ENCODE measurements around the gene FURIN.
"Not testable (repeated sequence)": the region's sequence is repeated elsewhere in the genome, so short reads cannot be mapped to it uniquely, and the experiment has no call there.

The FURIN gene

GRCh38 chr15:90907051-90907660 lies 38.8 kb downstream of the FURIN start:
- POLR2A ChIA-PET = no interaction called here
- DNase-seq (ENCODE audit: extremely low spot score) = no peak
- CTCF ChIA-PET = interaction anchor here (0.9 to 10.8 kb wide), 3 partner anchors 14 to 49 kb away, joined by 3 to 211 read pairs (median 3); partner anchors contain the start of genes HDDC3 and UNC45A
- TF ChIP-seq, protein P1, sequence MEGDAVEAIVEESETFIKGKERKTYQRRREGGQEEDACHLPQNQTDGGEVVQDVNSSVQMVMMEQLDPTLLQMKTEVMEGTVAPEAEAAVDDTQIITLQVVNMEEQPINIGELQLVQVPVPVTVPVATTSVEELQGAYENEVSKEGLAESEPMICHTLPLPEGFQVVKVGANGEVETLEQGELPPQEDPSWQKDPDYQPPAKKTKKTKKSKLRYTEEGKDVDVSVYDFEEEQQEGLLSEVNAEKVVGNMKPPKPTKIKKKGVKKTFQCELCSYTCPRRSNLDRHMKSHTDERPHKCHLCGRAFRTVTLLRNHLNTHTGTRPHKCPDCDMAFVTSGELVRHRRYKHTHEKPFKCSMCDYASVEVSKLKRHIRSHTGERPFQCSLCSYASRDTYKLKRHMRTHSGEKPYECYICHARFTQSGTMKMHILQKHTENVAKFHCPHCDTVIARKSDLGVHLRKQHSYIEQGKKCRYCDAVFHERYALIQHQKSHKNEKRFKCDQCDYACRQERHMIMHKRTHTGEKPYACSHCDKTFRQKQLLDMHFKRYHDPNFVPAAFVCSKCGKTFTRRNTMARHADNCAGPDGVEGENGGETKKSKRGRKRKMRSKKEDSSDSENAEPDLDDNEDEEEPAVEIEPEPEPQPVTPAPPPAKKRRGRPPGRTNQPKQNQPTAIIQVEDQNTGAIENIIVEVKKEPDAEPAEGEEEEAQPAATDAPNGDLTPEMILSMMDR (IDR thresholded peaks at IDR 0.05; ENCODE audit: control extremely low read depth, extremely low read depth, low read depth, missing control alignments) = no peak

GRCh38 chr15:90907838-90908507 lies 39.6 kb downstream of the FURIN start:
- DNase-seq (ENCODE audit: extremely low spot score) = no peak
- TF ChIP-seq, protein P1 (IDR thresholded peaks at IDR 0.05; ENCODE audit: control extremely low read depth, extremely low read depth, low read depth, missing control alignments) = no peak
- ChIA-PET CTCF (interaction anchor here (1.0 to 10.8 kb wide), 3 partner anchors 25 to 49 kb away, joined by 3 to 211 read pairs (median 3); partner anchors contain the start of genes HDDC3 and UNC45A), POLR2A (no interaction called here)

- POLR2A ChIA-PET; DNase-seq (ENCODE audit: extremely low spot score): not testable (repeated sequence)
- CTCF ChIA-PET = interaction anchor here (0.9 to 1.1 kb wide), 3 partner anchors 23 to 24 kb away, joined by 3 to 4 read pairs (median 3); partner anchors contain the start of gene HDDC3
These were observed 41.1 kb downstream of the FURIN start for GRCh38 chr15:90909449-90909848.

- DNase-seq (ENCODE audit: extremely low spot score) = no peak
- TF ChIP-seq, protein P1 (IDR thresholded peaks at IDR 0.05; ENCODE audit: control extremely low read depth, extremely low read depth, low read depth, missing control alignments) = no peak
- ChIA-PET POLR2A (no interaction called here), CTCF (interaction anchor here (0.9 to 1.5 kb wide), 4 partner anchors 8 to 590 kb away, joined by 3 to 5 read pairs (median 4); partner anchors contain the start of gene HDDC3)
These were observed 41.6 kb downstream of the FURIN start for GRCh38 chr15:90909976-90910375.

DNA sequence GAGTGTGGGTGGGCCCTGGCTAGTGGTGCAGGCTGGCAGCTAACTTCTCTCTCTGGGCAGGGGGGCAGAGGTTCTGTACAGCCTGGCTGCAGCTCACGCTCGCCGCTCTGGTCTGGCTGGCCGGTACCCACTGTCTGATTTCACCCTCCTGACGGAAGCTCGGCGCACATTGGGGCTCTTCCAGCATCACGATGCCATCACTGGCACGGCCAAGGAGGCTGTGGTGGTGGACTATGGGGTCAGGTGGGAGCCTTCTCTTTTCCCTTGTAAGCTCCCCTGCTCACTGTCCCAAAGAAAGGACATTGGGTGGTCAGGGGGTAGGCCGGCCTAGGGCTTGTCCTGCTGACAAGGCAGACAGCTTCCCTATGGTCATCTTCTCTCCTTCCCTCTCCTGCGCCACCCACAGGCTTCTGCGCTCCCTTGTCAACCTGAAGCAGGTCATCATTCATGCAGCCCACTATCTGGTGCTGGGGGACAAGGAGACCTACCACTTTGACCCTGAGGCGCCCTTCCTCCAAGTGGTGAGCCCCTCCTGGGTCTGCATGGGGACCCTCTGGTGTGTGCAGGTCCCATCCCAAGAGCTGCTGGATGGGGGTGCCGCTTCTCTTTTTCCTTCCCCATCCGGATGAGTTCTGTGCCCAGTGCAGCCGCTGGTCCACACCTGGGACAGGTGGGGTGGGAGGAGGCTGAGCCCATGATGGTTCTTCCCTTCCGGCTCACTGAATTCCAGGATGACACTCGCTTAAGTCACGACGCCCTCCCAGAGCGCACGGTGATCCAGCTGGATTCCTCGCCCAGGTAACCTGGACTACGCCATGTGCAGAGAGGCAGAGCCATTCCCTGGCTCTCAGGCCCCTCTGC lies 42.3 kb downstream of the FURIN start:
- CTCF ChIA-PET = interaction anchor here (0.9 to 2.1 kb wide), 5 partner anchors 8 to 591 kb away, joined by 3 to 5 read pairs (median 4); partner anchors contain the start of genes HDDC3 and MAN2A2

DNA sequence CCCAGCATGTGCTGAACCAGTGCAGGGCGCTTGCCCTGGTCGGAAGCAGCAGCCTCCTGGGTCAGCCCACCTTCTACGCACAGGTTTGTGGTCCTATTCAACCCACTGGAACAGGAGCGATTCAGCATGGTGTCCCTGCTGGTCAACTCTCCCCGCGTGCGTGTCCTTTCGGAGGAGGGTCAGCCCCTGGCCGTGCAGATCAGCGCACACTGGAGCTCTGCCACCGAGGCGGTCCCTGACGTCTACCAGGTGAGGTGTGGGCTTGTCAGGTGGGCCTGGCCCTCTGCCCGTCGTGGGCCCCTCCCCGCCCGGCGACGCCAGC lies 42.9 kb downstream of the FURIN start:
- TF ChIP-seq, protein P1 (IDR thresholded peaks at IDR 0.05; ENCODE audit: control extremely low read depth, extremely low read depth, low read depth, missing control alignments) = no peak
- POLR2A ChIA-PET = no interaction called here
- no peak for DNase-seq (ENCODE audit: extremely low spot score)
- CTCF ChIA-PET = interaction anchor here (1.3 to 3.7 kb wide), 4 partner anchors 8 to 592 kb away, joined by 3 to 24 read pairs (median 5); partner anchors contain the start of genes HDDC3 and MAN2A2

More for the DNA sequence above, 42.3 kb downstream of the FURIN start:
- POLR2A ChIA-PET = no interaction called here
- DNase-seq (ENCODE audit: extremely low spot score) = no peak
- TF ChIP-seq, protein P1 (IDR thresholded peaks at IDR 0.05; ENCODE audit: control extremely low read depth, extremely low read depth, low read depth, missing control alignments) = no peak

Measured in GM10248 (cell line).